ENCODE results near the gene NT5M.
A peak's percentile ranks its signal among the peaks of the same experiment; 100 is the strongest.

NT5M gene

GRCh38 chr17:17348872-17349723 is 45.9 kb downstream of the NT5M start:
- Histone ChIP-seq H3K9me3 (ENCODE audit: severe bottlenecking) (no peaks in the 10 kb centered on the region), H3K27me3 (ENCODE audit: insufficient read depth, low read depth, severe bottlenecking) (no peaks in the 10 kb centered on the region), H3K36me3 (no peaks in the 10 kb centered on the region), H3K27ac (no peak overlapping the region), H3K4me3 (ENCODE audit: low read depth, low read length) (no peak overlapping the region)
- no peak for DNase-seq
- TF ChIP-seq, protein P1, sequence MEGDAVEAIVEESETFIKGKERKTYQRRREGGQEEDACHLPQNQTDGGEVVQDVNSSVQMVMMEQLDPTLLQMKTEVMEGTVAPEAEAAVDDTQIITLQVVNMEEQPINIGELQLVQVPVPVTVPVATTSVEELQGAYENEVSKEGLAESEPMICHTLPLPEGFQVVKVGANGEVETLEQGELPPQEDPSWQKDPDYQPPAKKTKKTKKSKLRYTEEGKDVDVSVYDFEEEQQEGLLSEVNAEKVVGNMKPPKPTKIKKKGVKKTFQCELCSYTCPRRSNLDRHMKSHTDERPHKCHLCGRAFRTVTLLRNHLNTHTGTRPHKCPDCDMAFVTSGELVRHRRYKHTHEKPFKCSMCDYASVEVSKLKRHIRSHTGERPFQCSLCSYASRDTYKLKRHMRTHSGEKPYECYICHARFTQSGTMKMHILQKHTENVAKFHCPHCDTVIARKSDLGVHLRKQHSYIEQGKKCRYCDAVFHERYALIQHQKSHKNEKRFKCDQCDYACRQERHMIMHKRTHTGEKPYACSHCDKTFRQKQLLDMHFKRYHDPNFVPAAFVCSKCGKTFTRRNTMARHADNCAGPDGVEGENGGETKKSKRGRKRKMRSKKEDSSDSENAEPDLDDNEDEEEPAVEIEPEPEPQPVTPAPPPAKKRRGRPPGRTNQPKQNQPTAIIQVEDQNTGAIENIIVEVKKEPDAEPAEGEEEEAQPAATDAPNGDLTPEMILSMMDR (IDR thresholded peaks at IDR 0.05; ENCODE audit: low read depth, low read length), result no peak

DNA sequence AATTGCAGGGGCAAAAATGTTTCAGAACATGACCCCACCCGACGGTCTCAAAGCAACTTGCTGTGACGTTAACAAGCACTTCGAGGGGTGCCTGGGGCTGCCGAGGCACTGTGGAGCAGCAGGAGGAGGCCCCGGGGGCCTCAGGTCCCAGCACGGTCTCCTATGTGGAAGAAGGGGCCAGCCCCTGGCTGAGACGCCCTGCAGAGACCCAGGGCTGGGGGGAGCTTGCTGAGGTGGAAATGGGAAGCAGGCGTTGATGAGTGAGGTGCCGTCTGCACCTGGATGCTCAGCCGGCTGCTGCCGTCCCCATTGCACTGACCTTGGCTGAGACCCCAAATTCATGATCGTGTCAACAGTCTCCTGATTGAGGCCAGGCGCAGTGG is 46.5 kb downstream of the NT5M start:
- Histone ChIP-seq H3K27me3 (ENCODE audit: insufficient read depth, low read depth, severe bottlenecking) (no peaks in the 10 kb centered on the region), H3K9me3 (ENCODE audit: severe bottlenecking) (no peaks in the 10 kb centered on the region), H3K36me3 (no peaks in the 10 kb centered on the region), H3K27ac (no peak overlapping the region), H3K4me3 (ENCODE audit: low read depth, low read length) (no peak overlapping the region)
- DNase-seq, result no peak
- TF ChIP-seq, protein P1 (IDR thresholded peaks at IDR 0.05; ENCODE audit: low read depth, low read length), result no peak

DNA sequence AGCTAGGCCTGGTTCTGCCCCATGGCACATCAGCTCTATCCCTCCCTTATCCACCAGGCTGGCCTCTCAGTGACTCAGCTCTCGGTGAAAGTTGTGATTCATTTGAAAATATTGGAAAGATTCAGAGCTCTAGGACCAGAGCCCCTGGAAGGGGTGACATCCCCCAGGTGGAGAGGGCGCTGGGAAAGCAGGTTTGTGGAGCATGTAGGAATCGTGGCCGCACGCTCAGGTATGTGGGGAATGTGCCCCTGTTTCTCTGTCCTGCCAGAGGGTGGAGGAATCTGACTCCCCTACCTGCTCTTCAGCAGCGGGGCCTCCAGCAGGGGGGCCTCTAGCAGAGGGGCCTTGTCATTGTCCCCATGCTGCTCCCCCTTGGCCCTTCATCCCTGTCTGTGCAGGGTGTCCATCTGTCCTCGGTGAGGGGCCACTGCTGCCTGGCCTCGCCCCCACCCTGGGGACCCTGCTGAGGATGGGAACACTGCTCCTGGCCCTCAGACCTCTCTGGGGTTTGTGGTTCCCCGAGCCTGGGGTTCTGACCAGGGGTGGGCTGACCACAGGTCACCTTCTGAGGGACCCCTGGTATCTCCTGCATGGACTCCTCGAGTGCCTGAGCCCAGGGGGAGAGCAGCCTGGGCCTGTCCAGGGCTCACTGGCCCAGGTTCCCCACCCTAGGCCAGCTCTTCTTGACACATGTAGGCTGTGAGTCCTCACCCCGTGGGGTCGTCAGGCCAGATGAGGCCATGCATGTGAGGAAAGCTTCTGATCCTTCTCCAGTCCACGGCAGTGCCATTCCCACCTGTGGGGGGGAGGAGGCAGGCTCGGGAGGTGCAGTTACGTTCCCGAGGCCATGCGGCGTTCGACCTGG is 47.5 kb downstream of the NT5M start:
- Histone ChIP-seq H3K4me3 (ENCODE audit: low read depth, low read length) (no peak overlapping the region), H3K27ac (peak overlapping the region; percentile 16; the same call in 1 of the 2 replicates), H3K36me3 (no peaks in the 10 kb centered on the region), H3K9me3 (ENCODE audit: severe bottlenecking) (no peaks in the 10 kb centered on the region), H3K27me3 (ENCODE audit: insufficient read depth, low read depth, severe bottlenecking) (no peaks in the 10 kb centered on the region)
- TF ChIP-seq, protein P1 (IDR thresholded peaks at IDR 0.05; ENCODE audit: low read depth, low read length), result no peak
- DNase-seq, result peak; percentile 41

DNA sequence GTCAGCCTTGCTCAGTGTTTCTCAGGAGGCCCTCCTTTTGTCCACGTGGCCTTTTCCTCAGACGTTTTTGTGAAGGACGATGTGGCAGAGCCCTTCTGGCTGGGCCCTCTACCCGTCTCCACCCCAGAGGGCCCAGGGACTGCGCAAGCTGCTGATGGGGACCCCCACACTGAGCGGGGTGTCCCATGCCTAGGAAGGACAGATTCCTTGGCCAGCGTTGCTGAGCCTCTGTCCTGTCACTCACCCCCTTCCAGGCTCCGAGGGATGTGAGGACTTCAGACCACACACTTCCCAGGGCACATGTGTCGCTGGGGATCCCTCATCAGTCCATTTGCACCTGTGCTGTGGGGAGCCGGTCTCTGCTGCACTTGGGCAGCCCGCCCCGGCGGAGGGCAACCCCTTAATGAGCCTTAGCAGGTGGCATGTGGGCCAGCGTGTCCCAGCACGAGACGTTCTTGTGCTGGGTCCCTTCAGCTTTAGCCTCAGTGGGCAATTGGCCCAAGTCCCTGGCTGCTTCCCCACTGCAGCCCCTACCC is 48.3 kb downstream of the NT5M start:
- no peaks in the 10 kb centered on the region for H3K9me3 ChIP-seq (ENCODE audit: severe bottlenecking)
- TF ChIP-seq, protein P1 (IDR thresholded peaks at IDR 0.05; ENCODE audit: low read depth, low read length), result no peak
- no peak for DNase-seq
- peak overlapping the region; percentile 16; the same call in 1 of the 2 replicates for H3K27ac ChIP-seq
- no peaks in the 10 kb centered on the region for H3K36me3 ChIP-seq
- no peak overlapping the region for H3K4me3 ChIP-seq (ENCODE audit: low read depth, low read length)
- H3K27me3 ChIP-seq (ENCODE audit: insufficient read depth, low read depth, severe bottlenecking), result no peaks in the 10 kb centered on the region

GRCh38 chr17:17351901-17352781 is 49.0 kb downstream of the NT5M start:
- no peaks in the 10 kb centered on the region for H3K36me3 ChIP-seq
- H3K27me3 ChIP-seq (ENCODE audit: insufficient read depth, low read depth, severe bottlenecking), result no peaks in the 10 kb centered on the region
- no peaks in the 10 kb centered on the region for H3K9me3 ChIP-seq (ENCODE audit: severe bottlenecking)
- peak; percentile 77 for DNase-seq
- H3K4me3 ChIP-seq (ENCODE audit: low read depth, low read length), result no peak overlapping the region
- TF ChIP-seq, protein P1 (IDR thresholded peaks at IDR 0.05; ENCODE audit: low read depth, low read length), result no peak
- peak overlapping the region; percentile 25 for H3K27ac ChIP-seq
